Colon (tissue), 2 donors: ENCODE data around the gene SH3GLB1.
"Not testable (repeated sequence)": the region's sequence is repeated elsewhere in the genome, so short reads cannot be mapped to it uniquely, and the experiment has no call there.

Experiments
- FAIRE-seq: peaks from 2 replicates; lab custom pipeline; 2012; peaks lifted over from hg19 to GRCh38; lab: Jason Lieb, UNC
- donor health status: control.
- donor health status: control.

The SH3GLB1 gene

DNA sequence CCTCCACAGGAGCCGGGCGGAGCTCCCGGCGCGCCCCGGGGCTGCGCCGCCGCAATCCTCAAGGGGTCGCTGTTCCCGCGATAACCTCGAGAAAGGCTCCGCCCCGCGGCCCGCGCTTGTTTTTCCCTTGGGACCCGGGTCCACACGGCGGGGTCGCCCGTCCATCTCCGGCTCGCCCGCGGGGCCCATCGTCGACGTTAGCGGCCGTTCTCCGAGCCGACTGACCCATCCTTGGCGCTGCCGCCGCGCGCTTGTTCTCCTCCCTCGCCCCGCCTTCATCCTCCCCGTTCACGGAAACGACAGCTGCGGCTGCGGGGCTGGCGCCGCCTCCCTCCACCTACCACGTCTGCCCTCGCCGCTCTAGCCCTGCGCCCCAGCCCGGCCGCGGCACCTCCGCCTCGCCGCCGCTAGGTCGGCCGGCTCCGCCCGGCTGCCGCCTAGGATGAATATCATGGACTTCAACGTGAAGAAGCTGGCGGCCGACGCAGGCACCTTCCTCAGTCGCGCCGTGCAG, at the start of gene SH3GLB1:
TSS of gene SH3GLB1 (plus strand) at position 119 of the 514 bp plus-strand sequence. CDS start at position 443, 324 bp downstream.
- no peak for FAIRE-seq

DNA sequence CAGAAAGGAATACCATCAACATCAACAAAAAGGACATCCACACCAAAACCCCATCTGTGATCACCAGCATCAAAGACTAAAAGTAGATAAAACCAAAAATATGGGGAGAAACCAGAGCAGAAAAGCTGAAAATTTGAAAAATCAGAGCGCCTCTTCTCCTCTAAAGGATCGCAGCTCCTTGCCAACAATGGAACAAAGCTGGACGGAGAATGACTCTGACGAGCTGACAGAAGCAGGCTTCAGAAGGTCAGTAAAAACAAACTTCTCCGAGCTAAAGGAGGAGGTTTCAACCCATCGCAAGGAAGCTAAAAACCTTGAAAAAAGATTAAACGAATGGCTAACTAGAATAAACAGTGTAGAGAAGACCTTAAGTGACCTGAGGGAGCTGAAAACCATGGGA, 46.0 kb upstream of the SH3GLB1 start:
- FAIRE-seq: not testable (repeated sequence)

DNA sequence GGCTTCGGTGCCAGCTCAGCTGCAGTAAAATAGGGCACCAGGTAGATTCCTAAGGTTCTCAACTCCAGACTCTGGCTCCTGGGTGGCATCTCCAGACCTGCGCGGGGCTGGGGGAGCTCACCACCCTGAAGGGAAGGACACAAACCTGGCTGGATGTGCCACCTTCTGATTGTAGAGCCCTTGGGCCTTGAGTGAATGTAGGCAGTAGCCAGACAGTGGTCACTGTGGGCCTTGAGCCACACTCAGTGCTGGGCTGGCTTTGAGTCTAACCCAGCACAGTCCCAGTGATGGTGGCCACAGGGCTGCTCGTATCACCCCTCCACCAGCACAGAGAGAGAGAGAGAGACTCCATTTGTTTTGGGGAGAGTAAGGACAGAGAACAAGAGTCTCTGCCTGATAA, 38.0 kb upstream of the SH3GLB1 start:
- no peak for FAIRE-seq

DNA sequence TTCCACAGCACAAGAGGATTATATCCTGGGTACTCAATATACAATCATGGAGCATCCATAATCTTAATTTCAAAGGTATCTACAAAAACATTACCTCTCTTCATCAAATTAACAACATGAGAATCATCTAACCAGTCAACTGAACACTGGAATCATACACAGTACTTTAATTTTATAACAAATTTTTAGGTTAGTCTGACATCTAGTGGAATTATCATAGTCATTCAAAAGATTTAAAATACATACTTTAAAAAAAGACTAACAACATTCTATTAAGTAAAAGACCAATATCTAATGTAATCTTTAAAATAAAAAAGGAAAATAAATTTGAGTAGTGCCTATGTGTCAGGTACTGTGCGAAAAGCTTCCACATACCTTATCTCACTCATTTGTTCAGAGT, 16.8 kb upstream of the SH3GLB1 start:
- peak; percentile 77 for FAIRE-seq

DNA sequence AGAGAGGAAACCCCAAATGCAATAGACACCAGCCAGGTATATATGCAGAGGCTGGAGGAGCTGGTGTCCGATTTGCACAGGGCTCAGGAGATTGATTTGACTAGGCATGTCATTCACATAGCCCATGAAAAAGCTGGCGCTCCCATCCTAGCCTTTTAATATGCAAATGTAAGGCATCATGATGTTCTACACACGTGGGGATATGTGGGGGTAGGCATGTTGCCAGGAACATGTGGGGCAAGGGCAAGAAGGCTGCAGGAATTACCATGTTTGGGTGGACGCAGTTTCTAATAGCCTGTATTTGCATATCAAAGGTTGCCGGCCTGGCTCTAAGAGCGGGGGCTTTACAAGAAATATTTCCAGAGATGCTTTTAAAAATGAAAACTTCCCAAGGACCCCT, 11.7 kb upstream of the SH3GLB1 start:
- no peak for FAIRE-seq

DNA sequence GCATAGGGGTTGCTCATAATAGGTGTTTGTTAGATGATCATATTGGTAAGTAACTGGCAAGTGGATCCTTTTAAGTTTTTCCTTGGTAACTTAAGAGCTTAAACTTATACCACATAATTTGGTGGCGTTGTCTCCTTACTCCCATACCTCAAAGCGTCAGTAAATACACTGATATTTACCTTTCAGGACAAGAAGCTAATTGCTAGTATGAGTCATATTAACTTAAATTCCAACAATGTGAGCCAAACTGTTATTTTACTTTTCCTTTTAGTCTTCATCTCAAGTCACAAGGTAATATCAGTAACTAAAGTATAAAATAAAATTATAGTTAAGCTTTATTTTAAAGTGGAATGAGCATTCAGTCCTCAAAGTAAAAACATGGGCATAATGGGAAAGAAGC, 9.0 kb upstream of the SH3GLB1 start:
- no peak for FAIRE-seq

DNA sequence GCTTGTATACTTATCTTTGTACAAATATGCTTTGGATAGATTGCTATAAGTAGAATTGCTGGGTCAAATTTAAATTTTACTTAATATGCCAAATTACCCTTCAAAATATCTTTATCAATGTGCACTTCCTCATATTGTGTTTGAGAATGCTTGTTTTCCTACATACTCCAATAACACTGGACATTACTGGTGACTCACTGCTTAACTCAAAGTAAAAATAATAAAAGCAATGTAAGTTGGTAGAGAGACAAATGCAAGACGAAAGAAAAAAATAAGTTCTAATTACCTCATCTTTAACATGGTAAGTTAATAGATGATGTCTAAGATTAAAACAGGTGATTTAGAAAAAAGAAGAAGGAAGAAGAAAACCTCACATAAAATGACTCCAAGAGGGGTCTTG, 7.9 kb upstream of the SH3GLB1 start:
- no peak for FAIRE-seq

DNA sequence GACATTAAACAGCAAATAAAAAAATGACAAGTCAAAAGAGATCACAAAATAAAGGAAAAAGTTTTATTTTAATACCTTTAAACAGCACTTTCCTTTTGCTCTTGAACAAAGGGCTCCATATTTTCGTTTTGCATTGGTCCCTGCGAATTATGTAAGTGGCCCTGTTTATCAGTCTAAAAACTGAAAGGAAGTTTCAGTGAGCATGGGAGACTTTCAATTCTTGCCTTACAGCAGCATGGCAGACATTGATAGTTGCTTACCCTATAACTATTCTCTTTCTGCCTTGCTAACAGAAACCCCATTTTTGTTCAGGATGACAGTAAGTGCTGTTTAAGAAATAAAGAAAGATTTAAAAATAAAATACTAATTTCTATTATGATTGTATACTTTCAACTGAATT, 5.2 kb upstream of the SH3GLB1 start:
- no peak for FAIRE-seq

DNA sequence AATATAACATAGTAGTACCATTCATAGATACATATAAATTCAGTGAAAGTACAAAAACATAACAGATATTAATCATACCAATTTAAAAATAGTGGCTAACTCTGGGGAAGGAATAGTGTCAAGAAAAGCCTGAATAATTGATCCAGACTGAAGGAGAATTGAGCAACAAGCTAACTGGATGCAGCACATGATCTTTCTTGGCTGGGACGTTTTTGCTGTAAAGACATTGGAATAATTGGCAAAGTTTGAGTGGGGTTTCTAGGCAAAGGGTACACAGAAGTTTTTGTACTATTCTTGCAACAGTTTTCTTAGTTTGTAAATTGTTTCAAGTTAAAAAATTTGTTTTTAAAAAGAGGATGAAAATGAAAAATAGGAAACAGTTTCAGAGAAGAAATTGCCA, 2.6 kb upstream of the SH3GLB1 start:
- FAIRE-seq: no peak

DNA sequence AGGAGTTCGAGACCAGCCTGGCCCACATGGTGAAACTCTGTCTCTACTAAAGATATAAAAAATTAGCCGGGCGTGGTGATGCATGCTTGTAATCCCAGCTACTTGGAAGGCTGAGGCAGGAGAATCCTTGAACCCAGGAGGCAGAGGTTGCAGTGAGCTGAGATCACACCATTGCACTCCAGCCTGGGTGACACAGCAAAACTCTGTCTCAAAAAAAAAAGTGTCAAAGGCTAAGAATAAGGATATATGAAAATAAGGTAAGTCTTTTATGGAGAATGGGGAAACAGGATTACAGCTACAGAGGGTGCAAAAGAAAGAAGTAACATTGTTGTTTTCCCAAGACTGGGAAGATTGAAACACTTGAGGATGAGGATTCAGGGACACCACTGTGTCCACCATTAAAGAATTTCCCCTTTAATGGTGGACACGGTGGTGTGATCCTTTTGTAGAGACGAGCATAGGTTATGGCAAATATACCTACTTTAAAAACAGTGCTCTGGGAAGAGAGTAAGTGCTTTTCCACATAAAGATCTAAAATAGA, 1.4 kb upstream of the SH3GLB1 start:
- not testable (repeated sequence) for FAIRE-seq

DNA sequence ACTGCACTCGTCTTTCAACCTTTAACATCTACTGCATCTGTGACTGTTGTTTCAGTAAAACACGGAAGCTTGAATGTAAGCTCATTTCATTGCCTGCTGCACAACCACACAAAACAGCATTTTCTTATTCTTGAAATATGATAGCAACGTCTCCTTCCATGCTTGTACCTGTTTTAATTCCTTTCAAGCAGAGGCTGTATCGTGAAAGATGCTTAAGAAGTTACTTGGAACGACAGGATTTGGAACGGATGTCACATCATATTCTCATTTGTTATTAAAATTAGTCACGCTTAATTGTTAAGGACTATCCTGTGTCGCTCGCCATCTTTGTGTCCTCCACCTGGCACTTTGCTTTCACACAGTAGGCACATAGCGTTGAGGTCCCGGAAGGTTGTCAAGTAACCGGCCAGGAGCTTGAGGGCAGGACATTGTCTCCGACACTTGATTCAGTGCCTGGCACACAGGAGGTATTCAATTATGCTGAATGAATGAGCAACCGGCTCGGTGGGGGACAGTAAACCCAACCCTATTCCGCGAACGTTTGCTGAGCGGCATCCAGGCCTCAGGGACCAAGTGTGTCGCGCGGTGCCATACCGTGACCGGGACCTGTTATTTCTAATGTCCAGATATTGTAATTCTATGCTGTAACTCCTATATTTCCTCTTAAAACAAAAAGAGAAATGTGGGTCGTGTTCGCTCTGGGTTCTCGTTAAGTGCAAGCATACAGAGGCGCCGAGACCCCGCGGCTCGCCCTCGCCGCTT, 499 bp upstream of the SH3GLB1 start:
- FAIRE-seq: no peak

DNA sequence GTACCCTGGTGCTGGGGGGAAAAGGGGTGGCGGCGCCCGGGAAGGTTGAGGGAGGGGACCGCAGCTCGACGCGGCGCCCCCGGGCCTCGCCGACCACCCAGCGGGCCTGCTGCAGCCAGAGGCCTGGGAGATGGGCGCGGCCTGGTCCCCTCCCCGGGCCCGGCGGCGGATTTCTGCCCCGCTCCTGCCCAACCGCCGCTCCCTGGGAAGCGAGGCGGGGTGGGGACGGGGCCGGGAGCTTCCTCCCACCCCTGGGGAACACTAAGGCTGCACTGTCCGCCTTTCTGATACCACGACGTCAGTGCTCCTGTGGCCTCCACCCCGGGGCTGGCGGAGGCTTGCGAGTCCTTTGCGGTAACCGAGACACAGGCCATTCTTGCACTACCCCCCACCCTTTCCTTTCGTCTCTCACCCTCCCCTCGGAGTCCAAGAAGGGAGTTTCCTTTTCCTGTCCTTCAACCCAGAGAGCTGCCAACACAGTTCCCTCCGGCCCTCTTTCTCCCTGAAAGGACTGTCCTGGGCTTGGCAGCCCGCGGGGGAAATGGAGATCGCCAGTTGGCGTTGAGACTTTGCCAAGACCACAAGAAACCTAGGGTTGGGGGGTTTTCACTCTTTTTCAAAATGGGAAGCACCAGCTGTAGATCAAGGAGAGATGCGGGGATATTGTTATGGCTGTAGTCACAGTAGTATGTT, 742 bp downstream of the SH3GLB1 start:
- FAIRE-seq: no peak

DNA sequence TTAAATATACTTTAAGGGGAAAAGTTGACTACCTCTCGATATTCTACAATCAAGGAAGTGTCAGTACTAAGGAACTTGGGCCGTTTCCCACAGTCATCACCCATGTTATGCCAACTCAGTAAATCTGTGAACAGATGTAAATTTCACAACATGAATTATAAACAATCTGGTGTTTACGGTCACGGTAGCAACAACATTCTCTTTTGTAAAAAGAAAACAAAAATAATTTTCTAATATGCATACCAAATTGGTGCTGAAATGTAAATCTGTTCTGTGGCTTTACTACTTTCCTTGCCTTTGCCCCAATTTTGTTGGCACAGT, 1.2 kb downstream of the SH3GLB1 start:
- no peak for FAIRE-seq

DNA sequence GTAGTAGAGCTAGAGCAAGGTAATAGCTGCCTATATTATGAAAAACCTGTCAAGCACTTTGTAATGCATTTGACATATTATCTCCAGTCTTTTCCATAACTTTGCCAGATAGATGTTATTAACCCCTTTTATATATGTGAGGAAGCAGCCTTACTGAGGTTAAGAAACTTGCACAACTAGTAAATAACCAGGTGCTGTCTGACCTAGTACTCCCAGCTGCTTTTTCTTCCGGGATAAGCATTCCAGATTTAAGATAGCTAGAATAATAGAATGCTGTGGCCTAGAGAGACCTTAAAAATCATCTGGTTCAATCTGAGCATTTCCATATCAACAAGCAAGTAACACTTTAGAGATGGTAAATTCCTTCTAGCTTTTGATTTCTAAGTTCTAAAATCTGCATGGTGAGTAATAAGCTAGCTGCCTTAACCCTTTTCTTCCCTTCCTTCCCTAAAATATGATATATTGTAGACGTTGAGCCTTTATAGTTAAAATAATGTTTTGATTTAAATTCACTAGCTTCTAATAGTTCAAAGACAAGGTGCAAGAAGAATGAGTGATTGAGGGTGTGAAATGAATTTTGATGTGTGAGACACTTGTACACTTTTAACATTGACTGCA, 1.8 kb downstream of the SH3GLB1 start:
- FAIRE-seq: no peak

DNA sequence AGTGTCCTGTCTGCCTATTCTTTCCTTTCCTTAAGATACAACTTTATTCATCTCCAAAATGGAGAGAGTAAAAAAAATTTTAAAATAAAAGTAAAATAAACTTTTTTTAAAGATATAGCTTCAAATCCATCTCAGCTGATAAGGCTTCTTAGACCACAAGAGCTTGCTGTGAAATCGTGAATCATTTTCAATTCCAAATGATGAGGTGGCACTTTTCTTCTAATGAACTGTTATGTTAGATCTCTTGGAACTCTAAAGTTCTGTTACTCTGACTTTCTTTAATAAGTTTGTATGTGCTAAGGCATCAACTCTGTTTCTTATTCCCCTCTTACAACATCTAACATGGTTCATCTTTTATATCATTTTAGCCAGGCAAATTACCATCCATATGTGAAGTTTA, 4.5 kb downstream of the SH3GLB1 start:
- FAIRE-seq: no peak

DNA sequence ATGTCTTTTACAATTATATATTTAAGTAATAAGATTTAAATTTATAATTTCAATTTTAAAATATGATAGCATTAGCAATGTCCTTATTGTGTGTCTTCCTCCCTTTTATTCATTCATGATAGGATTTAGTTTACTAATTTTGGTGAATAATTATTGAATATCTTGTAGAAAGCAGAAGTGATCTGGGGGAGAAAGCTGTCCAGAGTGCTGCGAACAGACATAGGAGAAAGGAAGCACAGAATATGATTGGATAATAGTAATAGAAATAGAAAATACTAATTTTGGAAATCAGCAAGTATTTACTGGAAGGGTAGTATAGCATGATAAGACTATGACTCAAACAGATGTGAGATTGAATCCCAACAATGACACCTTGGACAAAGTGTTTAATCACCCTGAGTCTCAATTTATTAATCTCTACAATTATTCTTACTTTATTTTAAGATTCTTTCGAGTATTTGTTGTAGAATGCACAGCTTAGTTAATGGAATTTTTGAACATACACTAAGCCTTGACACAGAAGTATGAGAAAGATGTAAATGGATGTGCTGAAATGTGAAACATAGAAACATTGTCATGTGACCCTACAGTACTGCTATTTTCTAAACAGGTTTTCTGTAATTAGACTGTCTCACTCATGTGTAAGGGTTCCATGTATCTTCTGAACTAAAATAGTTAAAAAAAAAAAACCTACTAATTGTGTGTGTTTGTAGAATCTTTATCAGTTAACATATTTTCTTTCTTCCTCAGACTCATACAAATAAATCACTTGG, 7.9 kb downstream of the SH3GLB1 start:
- FAIRE-seq: no peak

DNA sequence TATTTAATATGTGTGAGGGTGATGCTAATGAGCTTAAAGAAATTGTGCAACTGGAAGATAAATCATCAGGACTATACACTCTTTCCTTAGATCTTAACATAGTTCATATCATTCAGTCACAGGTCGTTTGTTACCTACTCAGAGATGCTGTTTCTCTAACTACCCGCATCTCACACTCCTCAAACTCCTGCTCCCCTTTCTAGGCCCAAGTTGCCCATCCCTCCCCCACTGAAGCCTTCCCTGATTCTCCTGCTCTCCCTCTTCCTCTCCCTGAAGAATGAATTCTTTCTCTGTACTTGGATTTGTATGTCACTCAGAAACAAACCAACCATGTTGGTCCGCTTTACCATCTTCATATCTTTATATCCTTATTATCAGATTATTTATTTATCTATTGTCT, 9.1 kb downstream of the SH3GLB1 start:
- FAIRE-seq: no peak

DNA sequence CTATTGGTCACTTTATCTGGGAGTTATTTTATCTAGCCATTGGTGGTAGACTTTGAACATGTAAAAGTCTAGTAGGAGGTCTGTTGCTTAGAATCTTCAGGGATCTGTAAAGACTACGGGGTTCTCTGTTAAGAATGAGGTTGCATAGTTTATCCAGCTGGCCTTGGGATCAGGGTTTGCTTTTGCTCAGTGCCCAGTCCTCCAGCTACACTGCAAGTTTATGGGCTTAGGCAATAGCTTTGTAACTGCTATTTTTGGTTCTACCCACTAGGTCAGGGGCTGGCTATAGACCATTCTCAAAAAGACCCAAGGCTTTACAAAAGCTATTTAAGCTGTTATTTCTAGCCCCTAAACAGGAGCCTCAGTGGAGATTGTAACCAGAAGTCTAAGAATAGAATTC, 9.8 kb downstream of the SH3GLB1 start:
- no peak for FAIRE-seq

DNA sequence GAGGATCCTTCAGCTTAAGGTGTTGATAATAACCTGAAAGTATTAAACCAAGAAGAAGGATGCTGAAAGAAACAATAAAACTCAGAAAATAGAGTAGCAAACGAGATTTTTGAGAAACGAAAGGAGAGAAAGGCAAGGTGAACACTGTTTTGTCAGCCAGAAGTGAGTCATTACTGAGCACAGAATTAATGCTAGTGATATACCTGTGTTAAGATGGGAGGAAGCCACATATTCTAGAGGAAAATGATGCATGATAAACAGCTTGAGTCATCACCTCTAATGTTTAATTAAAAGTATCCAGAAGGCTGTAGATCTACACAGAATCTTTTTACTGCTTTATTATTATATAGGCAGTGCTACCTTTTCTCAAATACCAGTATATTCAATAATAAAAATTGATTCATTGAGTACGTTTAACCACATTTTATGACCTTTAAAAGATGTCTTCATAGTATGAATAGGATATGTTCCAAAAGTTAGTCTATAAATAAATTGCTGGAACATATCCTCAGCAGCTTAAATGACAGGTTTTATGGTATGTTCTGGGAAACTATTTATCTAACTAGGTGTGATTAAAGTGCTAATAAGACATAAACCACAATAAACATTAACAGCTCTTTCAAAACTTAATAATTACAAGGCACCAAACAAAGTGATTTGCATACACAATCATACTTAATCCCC, 10.3 kb downstream of the SH3GLB1 start:
- FAIRE-seq: no peak

DNA sequence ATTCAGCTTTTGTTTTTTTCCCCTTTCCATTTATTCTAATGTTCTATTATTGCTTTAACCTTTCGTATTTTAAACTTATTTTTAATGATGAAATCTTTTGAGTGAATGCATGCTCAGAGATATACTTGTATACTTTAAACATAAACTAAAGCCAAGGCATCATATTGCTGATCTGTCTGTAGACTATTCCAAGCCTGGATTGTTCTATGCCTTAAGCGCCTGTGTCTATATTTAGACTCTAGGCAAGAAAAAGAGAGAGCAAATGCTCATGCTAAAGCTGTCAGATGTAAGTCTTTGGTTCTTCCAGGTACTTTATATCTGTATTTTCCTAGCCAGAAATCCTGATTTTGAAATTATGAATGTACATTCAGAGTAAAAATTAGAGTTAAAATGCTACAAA, 14.4 kb downstream of the SH3GLB1 start:
- no peak for FAIRE-seq

DNA sequence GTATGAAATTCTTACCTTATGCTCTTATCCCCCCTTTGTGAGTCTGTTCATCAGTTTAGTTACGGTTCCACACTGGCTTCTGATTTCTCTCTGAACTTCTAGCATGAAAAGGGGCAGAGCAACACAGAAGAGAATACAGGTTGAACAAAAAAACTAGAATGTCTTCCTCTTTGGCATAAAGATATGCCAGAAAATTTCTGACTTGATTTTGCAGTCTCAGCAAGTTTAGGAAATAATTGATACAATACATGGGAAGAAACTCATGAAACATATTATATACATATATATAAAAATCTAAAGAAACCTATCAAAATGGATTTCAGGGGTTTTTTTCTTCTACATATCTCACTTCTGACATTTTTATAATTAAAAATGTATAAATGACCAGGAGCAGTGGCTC, 27.0 kb downstream of the SH3GLB1 start:
- FAIRE-seq: no peak

DNA sequence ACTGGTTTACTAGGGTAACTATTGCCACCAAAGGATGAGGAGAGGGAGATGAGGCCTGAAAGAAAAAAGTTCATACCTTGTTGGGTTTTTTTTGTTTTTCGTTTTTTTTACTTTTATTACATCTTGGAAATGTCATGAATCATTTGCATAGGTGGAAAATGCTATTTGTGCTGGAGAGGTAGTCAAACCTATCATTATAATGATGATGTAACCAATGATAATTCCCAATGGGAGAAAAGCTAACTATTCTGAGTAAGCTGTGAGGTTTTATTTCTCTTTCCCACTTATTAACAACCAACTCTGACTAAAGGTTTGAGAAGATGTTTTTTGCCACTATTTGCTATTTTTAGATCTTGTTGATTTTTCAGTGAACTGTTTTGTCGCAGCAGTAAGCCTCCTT, 29.0 kb downstream of the SH3GLB1 start:
- FAIRE-seq: no peak
